HL-60 (cell line): ENCODE data around the gene PC.

Source experiments
- DNase-seq, 2 experiments: peaks; one replicate each; pipeline ENCODE4 v3.0.0-alpha.2; 2010 to 2020; ENCODE audit warnings: low read depth in 1 of 2, low spot score in 1 of 2
- H3K27ac ChIP-seq: fragments of 250-450 bp; sonication (Bioruptor Pico); replicated peaks from 2 replicates; pipeline ENCODE4 v1.5.1; 2020; ENCODE audit warnings: mild to moderate bottlenecking, moderate library complexity
- H3K27me3 ChIP-seq: fragments of 250-450 bp; sonication (Bioruptor Pico); 2 replicates; pipeline ENCODE4 v1.5.1; 2021; ENCODE audit warnings: mild to moderate bottlenecking, moderate library complexity; ENCODE audit not compliant: insufficient read depth, poor library complexity, severe bottlenecking
- H3K4me3 ChIP-seq: replicated peaks from 2 replicates; pipeline ENCODE4 v1.5.1; 2011; ENCODE audit warnings: mild to moderate bottlenecking, control low read depth, low read length; ENCODE audit not compliant: insufficient read depth
- CTCF ChIP-seq: IDR thresholded peaks from one replicate; pipeline ENCODE4 v1.5.1; 2011; ENCODE audit warnings: low read length, control low read depth, inconsistent platforms; ENCODE audit not compliant: insufficient read depth
- GABPA ChIP-seq: IDR thresholded peaks from 2 replicates; pipeline ENCODE4 v1.6.1; 2012; ENCODE audit warnings: low read depth
- POLR2AphosphoS5 ChIP-seq: IDR thresholded peaks from 2 replicates; pipeline ENCODE4 v1.6.1; 2012; ENCODE audit warnings: low read depth
- REST ChIP-seq: IDR thresholded peaks from 2 replicates; pipeline ENCODE4 v1.6.1; 2012; ENCODE audit warnings: low read depth; ENCODE audit not compliant: insufficient replicate concordance
- SPI1 ChIP-seq: IDR thresholded peaks from 2 replicates; pipeline ENCODE4 v1.6.1; 2012; ENCODE audit warnings: low read depth, mild to moderate bottlenecking, borderline replicate concordance

Gene PC

GRCh38 chr11:66976028-66976467, 17.9 kb upstream of the PC start:
- Histone ChIP-seq H3K27me3 (no peaks in the 10 kb centered on the region), H3K27ac (no peak overlapping the region), H3K4me3 (no peak overlapping the region)
- TF ChIP-seq REST, result no peak
- no peak for TF ChIP-seq GABPA
- TF ChIP-seq CTCF, result peak; percentile 20
- DNase-seq, result no peak

- no peak overlapping the region for H3K27ac ChIP-seq
- TF ChIP-seq REST (no peak), CTCF (no peak), POLR2AphosphoS5 (no peak), SPI1 (no peak), GABPA (no peak)
- no peaks in the 10 kb centered on the region for H3K27me3 ChIP-seq
- no peak for DNase-seq
- H3K4me3 ChIP-seq, result no peak overlapping the region
Measured at GRCh38 chr11:66975405-66976027, 17.3 kb upstream of the PC start.

GRCh38 chr11:66974724-66975404, 16.7 kb upstream of the PC start, which contains the start of gene C11orf86:
TSS of gene C11orf86 (plus strand) at chr11:66975304. CDS start at chr11:66975363, 59 bp downstream.
- no peaks in the 10 kb centered on the region for H3K27me3 ChIP-seq
- H3K4me3 ChIP-seq, result no peak within 1 kb of the TSS
- no peak within 1 kb of the TSS for H3K27ac ChIP-seq
- TF ChIP-seq REST (no peak), SPI1 (no peak), POLR2AphosphoS5 (no peak), CTCF (no peak), GABPA (no peak)
- DNase-seq, result no peak
